ENCODE results near the gene PPP1R9A. TPM values are rescaled to one million over a fixed set of nuclear protein-coding genes. Genes with fewer than 3 reads are reported as not detected.

Gene PPP1R9A
- total RNA-seq, 1 donor from 2014 or later = 0.85 TPM

DNA sequence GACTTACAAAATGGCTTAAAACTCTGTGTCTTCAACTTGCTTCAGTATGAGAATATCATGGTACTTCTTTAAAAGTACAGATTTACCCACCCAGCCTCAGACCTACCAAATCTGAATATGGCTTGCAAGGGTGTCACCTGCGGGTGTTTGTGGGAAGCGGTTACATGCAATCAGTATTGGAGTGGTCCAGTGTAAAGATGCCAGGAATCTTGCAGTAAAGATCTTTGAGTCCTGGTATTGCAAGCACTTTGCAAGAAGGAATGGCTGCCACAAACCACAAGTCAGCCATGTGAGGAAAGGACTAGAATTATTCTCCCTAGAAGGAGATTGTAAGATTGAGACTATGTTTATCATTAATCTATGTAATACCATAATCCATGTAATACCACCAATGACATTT, 301.9 kb downstream of the PPP1R9A start:
- intact Hi-C loops (cut with DNase I) = loop anchor here (10.0 kb wide), 1 partner anchor 304 kb away; the partner anchor contains the start of gene PPP1R9A
- no peak for DNase-seq (ENCODE audit: low spot score in 2 of 2)
- TF ChIP-seq, protein P1, sequence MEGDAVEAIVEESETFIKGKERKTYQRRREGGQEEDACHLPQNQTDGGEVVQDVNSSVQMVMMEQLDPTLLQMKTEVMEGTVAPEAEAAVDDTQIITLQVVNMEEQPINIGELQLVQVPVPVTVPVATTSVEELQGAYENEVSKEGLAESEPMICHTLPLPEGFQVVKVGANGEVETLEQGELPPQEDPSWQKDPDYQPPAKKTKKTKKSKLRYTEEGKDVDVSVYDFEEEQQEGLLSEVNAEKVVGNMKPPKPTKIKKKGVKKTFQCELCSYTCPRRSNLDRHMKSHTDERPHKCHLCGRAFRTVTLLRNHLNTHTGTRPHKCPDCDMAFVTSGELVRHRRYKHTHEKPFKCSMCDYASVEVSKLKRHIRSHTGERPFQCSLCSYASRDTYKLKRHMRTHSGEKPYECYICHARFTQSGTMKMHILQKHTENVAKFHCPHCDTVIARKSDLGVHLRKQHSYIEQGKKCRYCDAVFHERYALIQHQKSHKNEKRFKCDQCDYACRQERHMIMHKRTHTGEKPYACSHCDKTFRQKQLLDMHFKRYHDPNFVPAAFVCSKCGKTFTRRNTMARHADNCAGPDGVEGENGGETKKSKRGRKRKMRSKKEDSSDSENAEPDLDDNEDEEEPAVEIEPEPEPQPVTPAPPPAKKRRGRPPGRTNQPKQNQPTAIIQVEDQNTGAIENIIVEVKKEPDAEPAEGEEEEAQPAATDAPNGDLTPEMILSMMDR (IDR thresholded peaks at IDR 0.05) = no peak
- Histone ChIP-seq H3K27me3 (no peaks in the 10 kb centered on the region), H3K9me3 (no peaks in the 10 kb centered on the region), H3K36me3 (no peaks in the 10 kb centered on the region), H3K27ac (no peak overlapping the region), H3K4me1 (peaks cover 0 to 14% of the 10 kb centered on the region in 2 donors), H3K4me3 (no peak overlapping the region)

DNA sequence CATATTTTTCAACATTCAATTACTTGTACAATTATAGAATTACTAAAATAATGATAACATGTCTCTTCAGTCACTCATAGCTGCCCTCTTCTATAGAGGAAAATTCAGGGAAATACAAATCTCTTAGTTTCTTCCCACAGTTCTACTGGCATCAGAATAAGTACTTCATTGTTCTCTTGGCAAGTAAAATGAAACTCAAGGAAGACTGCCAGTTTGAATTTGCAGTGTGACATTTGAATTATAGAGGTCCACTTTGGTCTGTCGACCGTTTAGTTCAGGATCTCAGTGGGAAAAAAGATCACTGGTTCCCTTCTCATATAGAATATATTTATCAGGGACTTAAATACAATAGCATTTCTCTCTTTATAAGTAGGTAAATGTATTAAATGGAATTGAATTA, 302.4 kb downstream of the PPP1R9A start:
- intact Hi-C loops (cut with DNase I) = loop anchor here (10.0 kb wide), 1 partner anchor 305 kb away; the partner anchor contains the start of gene PPP1R9A

DNA sequence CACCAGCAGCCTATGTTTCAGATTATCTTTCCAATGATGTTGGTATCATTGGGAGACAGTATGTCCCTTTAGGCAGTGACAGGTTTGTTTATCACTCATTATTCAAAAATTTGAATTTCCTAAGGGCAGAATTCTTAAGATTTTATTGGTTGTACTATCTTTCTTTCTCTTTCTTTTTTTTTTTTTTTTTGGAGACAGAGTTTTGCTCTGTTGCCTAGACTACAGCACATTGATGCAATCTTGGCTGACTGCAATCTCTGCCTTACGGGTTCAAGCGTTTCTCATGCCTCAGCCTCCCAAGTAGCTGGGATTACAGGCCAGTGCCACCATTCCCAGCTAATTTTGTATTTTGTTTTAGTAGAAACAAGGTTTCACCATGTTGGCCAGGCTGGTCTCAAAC, 305.8 kb downstream of the PPP1R9A start:
- Histone ChIP-seq H3K9me3 (no peaks in the 10 kb centered on the region), H3K4me1 (peaks cover 0 to 5% of the 10 kb centered on the region in 2 donors), H3K27ac (peak overlapping the region; percentile 50 to 52), H3K4me3 (no peak overlapping the region), H3K36me3 (no peaks in the 10 kb centered on the region), H3K27me3 (no peaks in the 10 kb centered on the region)
- intact Hi-C loops (cut with DNase I) = no loop called here
- TF ChIP-seq, protein P1 (IDR thresholded peaks at IDR 0.05) = no peak
- DNase-seq (ENCODE audit: low spot score in 2 of 2) = no peak

More for the DNA sequence above, 302.4 kb downstream of the PPP1R9A start:
- H3K27ac ChIP-seq = no peak overlapping the region
- H3K9me3 ChIP-seq = no peaks in the 10 kb centered on the region
- TF ChIP-seq, protein P1 (IDR thresholded peaks at IDR 0.05) = no peak
- H3K27me3 ChIP-seq = no peaks in the 10 kb centered on the region
- no peak for DNase-seq (ENCODE audit: low spot score in 2 of 2)
- no peaks in the 10 kb centered on the region for H3K36me3 ChIP-seq
- no peak overlapping the region for H3K4me3 ChIP-seq
- peaks cover 0 to 14% of the 10 kb centered on the region in 2 donors for H3K4me1 ChIP-seq

DNA sequence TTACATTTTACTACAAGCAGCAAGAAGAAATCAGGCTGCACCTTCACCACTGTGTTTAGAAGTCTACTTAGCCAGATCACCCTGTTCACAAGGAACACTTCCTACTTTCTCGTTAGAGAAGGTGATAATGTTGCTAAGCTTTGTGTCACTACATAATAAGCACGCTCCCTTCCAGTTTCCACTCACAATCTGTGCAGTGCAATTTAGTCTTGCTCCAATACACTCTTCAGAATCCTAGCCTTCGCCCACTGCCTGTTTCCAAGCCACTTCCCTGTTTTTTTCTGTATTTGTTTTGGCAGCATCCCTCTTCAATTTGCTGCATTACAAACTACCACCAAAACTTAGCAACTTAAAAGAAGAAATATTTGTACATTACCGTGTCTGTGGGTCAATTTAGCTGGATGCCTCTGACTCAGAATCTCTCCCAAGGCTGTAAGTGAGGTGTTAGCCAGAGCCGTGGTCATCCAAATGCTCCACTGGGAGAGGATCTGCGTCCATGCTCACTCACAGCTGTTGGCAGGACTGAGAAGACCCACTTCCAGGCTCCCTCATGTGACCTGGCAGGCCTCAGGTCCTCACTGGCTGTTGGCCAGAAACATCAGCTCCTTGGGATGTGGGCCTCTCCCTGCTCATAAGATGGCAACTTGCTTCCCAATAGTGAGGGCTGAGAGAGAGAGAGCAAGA, 306.6 kb downstream of the PPP1R9A start:
- Histone ChIP-seq H3K4me3 (no peak overlapping the region), H3K36me3 (no peaks in the 10 kb centered on the region), H3K27me3 (no peaks in the 10 kb centered on the region), H3K9me3 (no peaks in the 10 kb centered on the region), H3K27ac (peak overlapping the region; percentile 50 to 52), H3K4me1 (peaks cover 0 to 5% of the 10 kb centered on the region in 2 donors)
- intact Hi-C loops (cut with DNase I) = no loop called here
- DNase-seq (ENCODE audit: low spot score in 2 of 2) = peak; percentile 12 to 83
- TF ChIP-seq, protein P1 (IDR thresholded peaks at IDR 0.05) = no peak

DNA sequence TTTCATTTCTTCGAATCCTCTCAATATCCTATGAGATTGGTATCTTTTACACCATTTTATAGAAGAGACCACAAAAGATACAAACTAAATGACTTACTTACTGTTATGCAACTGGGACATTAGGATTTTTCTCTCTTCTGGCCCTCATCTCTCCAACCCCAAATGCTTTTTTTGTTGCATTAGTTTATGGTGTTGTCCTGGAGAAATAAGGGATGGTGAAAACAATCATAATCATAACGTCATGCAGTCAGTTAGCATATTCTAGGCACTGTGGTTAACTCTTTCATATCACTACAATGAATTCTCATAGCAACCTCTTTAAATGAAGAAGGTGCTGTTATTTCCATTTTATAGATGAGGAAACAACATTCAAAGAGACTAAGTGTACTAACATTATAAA, 312.3 kb downstream of the PPP1R9A start:
- H3K4me3 ChIP-seq = no peak overlapping the region
- intact Hi-C loops (cut with DNase I) = no loop called here
- H3K27me3 ChIP-seq = no peaks in the 10 kb centered on the region
- TF ChIP-seq, protein P1 (IDR thresholded peaks at IDR 0.05) = no peak
- H3K27ac ChIP-seq = no peak overlapping the region
- H3K4me1 ChIP-seq = no peaks in the 10 kb centered on the region
- no peak for DNase-seq (ENCODE audit: low spot score in 2 of 2)
- H3K9me3 ChIP-seq = no peaks in the 10 kb centered on the region
- no peaks in the 10 kb centered on the region for H3K36me3 ChIP-seq

All from ascending aorta (tissue), 2 donors.